BLaER1 (cell line): ENCODE results near the gene C19orf12.

Source experiments
- H3K27ac ChIP-seq: shearing (Covaris generic); formaldehyde crosslinking; 2 replicates; pipeline ENCODE4 v1.8.1; 2022
- H3K27me3 ChIP-seq: shearing (Covaris generic); formaldehyde crosslinking; 2 replicates; pipeline ENCODE4 v1.8.1; 2022
- H3K36me3 ChIP-seq: shearing (Covaris generic); formaldehyde crosslinking; 2 replicates; pipeline ENCODE4 v1.8.1; 2022
- H3K4me1 ChIP-seq: shearing (Covaris generic); formaldehyde crosslinking; 2 replicates; pipeline ENCODE4 v1.8.1; 2022
- H3K4me2 ChIP-seq: shearing (Covaris generic); formaldehyde crosslinking; 2 replicates; pipeline ENCODE4 v1.8.1; 2022
- H3K4me3 ChIP-seq: shearing (Covaris generic); formaldehyde crosslinking; 2 replicates; pipeline ENCODE4 v1.8.1; 2022
- H3K9ac ChIP-seq: shearing (Covaris generic); formaldehyde crosslinking; 2 replicates; pipeline ENCODE4 v1.8.1; 2022
- H3K9me3 ChIP-seq: shearing (Covaris generic); formaldehyde crosslinking; 2 replicates; pipeline ENCODE4 v1.8.1; 2022
- H4K20me1 ChIP-seq: shearing (Covaris generic); formaldehyde crosslinking; 2 replicates; pipeline ENCODE4 v1.8.1; 2022
- Cebpa-rat ChIP-seq: shearing (Covaris generic); IDR thresholded peaks from 2 replicates; pipeline ENCODE4 v1.8.1; 2022

The C19orf12 gene

DNA sequence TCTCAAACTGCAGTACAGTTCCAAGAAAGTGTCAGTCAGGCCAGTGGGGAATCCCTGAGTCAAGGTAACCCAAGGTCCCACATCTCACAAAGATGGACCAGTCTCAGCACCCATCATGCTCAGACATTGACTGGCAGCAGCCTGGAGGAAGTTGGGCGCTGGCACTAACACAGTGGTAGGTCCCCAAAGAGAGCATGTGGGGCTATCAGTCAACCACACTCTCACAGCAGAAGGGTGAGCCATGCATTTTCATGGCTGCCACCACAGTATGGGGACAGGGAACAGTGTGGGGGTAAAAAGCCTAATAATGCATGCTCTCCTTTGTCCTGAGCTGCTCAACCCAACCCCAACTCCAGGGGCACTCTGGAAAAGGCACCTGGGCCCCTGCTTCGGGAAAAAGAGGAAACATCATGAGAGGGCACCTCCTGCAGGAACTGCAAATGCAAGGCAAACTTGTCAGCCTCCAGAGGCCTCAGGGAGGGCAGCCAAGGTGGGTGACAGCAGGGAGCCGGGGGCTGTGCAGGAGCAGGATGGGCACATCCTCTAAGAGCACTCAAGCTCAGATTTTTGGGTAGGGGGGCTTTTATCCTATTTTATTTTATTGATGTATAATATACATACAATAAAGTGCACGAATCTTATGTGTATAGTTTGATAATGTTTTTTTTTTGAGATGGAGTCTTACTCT, 59.3 kb downstream of the C19orf12 start:
- Histone ChIP-seq H4K20me1 (no peaks in the 10 kb centered on the region), H3K36me3 (no peaks in the 10 kb centered on the region), H3K4me1 (no peaks in the 10 kb centered on the region), H3K4me3 (no peak overlapping the region), H3K4me2 (no peak overlapping the region), H3K27ac (no peak overlapping the region), H3K9ac (no peak overlapping the region), H3K9me3 (no peaks in the 10 kb centered on the region), H3K27me3 (no peaks in the 10 kb centered on the region)
- TF ChIP-seq Cebpa-rat = no peak

DNA sequence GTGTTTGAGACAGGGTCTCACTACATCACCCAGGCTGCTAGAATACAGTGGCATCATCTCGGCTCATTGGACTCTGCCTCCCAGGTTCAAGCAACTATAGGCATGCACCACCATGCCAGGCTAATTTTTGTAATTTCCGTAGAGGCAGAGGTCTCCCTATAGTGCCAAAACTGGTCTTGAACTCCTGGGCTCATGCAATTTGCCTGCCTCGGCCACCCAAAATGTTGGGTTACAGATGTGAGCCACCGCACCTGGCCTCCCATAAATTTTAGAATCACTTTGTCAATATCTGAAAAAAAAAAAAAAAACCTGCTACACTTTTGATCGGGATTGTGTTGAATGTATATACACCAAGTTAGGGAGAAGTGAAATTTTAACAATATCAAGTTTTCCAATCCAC, 61.7 kb downstream of the C19orf12 start:
- Histone ChIP-seq H3K9ac (no peak overlapping the region), H3K27me3 (no peaks in the 10 kb centered on the region), H3K4me1 (no peaks in the 10 kb centered on the region), H4K20me1 (no peaks in the 10 kb centered on the region), H3K4me2 (no peak overlapping the region), H3K4me3 (no peak overlapping the region), H3K36me3 (no peaks in the 10 kb centered on the region), H3K9me3 (no peaks in the 10 kb centered on the region), H3K27ac (no peak overlapping the region)
- TF ChIP-seq Cebpa-rat = no peak

DNA sequence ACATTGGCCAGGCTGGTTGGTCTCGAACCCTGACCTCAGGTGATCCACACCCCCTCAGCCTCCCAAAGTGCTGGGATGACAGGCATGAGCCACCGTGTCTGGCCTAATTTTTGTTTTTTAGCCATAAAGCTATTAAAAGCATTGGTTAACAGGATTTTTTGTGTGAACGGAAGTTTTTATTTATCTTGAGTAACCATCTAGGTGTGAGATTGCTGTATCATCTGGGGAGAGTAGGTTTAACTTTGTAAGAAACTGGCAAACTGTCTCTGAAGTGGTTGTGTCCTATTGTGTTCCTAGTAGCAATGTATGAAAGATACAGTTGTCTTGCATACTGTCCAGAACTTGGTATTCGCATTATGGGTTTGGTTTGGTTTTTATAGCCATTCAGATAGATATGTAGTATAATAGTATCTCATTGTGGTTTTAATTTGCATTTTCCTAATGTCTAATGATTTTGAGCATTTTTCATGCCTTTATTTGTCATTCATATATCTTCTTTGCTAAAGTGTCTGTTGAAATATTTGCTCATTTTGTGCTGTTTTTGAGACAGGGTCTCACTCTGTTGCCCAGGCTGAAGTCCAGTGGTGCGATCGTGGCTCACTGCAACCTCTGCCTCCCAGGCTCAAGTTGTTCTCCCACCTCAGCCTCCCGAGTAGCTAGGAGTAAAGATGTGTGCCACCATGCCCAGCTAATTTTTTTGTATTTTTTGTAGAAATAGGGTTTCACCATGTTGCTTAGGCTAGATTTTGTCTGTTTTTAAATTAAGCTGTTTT, 63.3 kb downstream of the C19orf12 start:
- Histone ChIP-seq H3K4me1 (no peaks in the 10 kb centered on the region), H3K9me3 (no peaks in the 10 kb centered on the region), H3K27ac (no peak overlapping the region), H3K4me2 (no peak overlapping the region), H3K4me3 (no peak overlapping the region), H3K27me3 (no peaks in the 10 kb centered on the region), H4K20me1 (no peaks in the 10 kb centered on the region), H3K36me3 (no peaks in the 10 kb centered on the region), H3K9ac (no peak overlapping the region)
- TF ChIP-seq Cebpa-rat = no peak

DNA sequence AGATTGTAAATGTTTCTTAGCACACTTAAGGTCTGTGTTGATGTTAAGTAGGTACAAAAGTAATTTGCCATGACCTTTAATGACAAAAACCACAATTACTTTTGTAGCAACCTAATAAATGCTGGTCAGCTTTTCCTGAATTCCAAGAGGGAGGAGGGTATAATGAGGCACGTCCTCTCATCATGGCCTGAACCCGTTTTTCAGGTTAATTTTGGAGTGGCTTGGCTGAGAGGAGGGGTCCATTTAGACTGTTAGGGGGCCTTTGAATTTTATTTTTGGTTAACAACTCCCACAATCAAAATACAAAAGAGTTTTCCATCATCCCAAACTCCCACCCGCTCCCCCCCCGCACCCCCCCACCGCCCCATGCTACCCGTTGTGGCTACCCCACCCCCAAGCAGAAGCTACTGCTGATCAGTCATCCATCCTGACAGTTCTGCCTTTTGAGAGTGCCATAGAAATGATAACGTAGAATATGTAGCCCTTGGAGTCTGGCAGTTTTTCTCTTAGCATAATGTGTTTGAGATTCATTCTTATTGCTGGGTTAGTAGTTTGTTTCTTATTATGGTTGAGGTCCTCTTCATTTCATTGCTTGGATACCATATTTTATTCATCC, 64.2 kb downstream of the C19orf12 start:
- no peaks in the 10 kb centered on the region for H3K9me3 ChIP-seq
- no peak overlapping the region for H3K4me3 ChIP-seq
- no peaks in the 10 kb centered on the region for H4K20me1 ChIP-seq
- peaks cover 8% of the 10 kb centered on the region for H3K4me1 ChIP-seq
- no peak overlapping the region for H3K9ac ChIP-seq
- no peaks in the 10 kb centered on the region for H3K36me3 ChIP-seq
- no peak for TF ChIP-seq Cebpa-rat
- H3K27ac ChIP-seq = no peak overlapping the region
- no peak overlapping the region for H3K4me2 ChIP-seq
- H3K27me3 ChIP-seq = no peaks in the 10 kb centered on the region
